ENCODE results near the gene GPX2. TPM values are rescaled to one million over a fixed set of nuclear protein-coding genes. Genes with fewer than 3 reads are reported as not detected.

Gene GPX2
- total RNA-seq, 6 donors from 2014 or later: 0.91 to 9.5 (median 2.2) TPM

GRCh38 chr14:64927031-64927430, 15.5 kb downstream of the GPX2 start:
- DNase-seq (no peak), ATAC-seq (ENCODE audit: low FRiP score in 2 of 2) (no peak)
- no peak overlapping the region for H3K27ac ChIP-seq
- no peak for TF ChIP-seq CTCF (IDR thresholded peaks at IDR 0.05)
- no peak for TF ChIP-seq POLR2A (IDR thresholded peaks at IDR 0.05)
- no peak for TF ChIP-seq EP300 (IDR thresholded peaks at IDR 0.05)
- TF ChIP-seq POLR2AphosphoS5 (IDR thresholded peaks at IDR 0.05): no peak
- no peak overlapping the region for H3K4me3 ChIP-seq
- H3K27me3 ChIP-seq: no peaks in the 10 kb centered on the region
- peaks cover 0 to 6% (median 0%) of the 10 kb centered on the region in 4 donors for H3K4me1 ChIP-seq
- peaks cover 0 to 76% (median 15%) of the 10 kb centered on the region in 4 donors for H3K36me3 ChIP-seq
- 82 to 91% methylated on average over 3 of the region's 3 CpGs for WGBS, 2 donors
- no peaks in the 10 kb centered on the region for H3K9me3 ChIP-seq

- no peak for ATAC-seq (ENCODE audit: low FRiP score in 2 of 2)
- DNase-seq: no peak
- TF ChIP-seq EP300 (IDR thresholded peaks at IDR 0.05): no peak
- TF ChIP-seq POLR2A (IDR thresholded peaks at IDR 0.05): no peak
- no peak for TF ChIP-seq CTCF (IDR thresholded peaks at IDR 0.05)
- no peak for TF ChIP-seq POLR2AphosphoS5 (IDR thresholded peaks at IDR 0.05)
- Histone ChIP-seq H3K4me3 (no peak overlapping the region), H3K4me1 (peaks cover 0 to 6% (median 0%) of the 10 kb centered on the region in 4 donors), H3K36me3 (peaks cover 0 to 71% (median 14%) of the 10 kb centered on the region in 4 donors), H3K27me3 (no peaks in the 10 kb centered on the region), H3K27ac (no peak overlapping the region), H3K9me3 (no peaks in the 10 kb centered on the region)
- WGBS, 2 donors: 60 to 73% methylated on average over 4 of the region's 4 CpGs
These were observed 16.0 kb downstream of the GPX2 start for GRCh38 chr14:64926398-64926995.

DNA sequence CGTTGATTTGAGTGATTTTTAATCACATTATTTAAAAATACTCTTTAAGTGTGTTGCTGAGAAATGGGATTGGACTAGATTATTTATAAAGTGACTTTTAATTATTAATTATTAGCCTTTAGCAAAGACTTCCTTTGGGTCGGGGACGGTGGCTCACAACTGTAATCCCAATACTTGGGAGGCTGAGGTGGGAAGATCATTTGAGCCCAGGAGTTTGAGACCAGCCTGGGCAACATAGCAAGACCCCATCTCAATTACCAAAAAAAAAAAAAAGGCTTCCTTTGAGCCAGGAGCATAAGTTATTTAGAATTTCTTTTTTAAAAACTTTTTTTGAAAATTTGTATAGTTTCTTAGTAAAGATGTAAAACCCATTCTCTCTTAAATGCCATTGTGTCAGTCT, 19.5 kb downstream of the GPX2 start:
- Histone ChIP-seq H3K27ac (no peak overlapping the region), H3K4me1 (peaks cover 6 to 26% (median 10%) of the 10 kb centered on the region in 4 donors), H3K9me3 (no peaks in the 10 kb centered on the region), H3K4me3 (no peak overlapping the region), H3K27me3 (no peaks in the 10 kb centered on the region), H3K36me3 (peaks cover 0 to 38% (median 12%) of the 10 kb centered on the region in 4 donors)
- DNase-seq (no peak), ATAC-seq (ENCODE audit: low FRiP score in 2 of 2) (no peak)
- TF ChIP-seq POLR2AphosphoS5 (IDR thresholded peaks at IDR 0.05) (no peak), EP300 (IDR thresholded peaks at IDR 0.05) (no peak), POLR2A (IDR thresholded peaks at IDR 0.05) (no peak), CTCF (IDR thresholded peaks at IDR 0.05) (no peak)
- 87 to 95% methylated on average over 3 of the region's 3 CpGs for WGBS, 2 donors

DNA sequence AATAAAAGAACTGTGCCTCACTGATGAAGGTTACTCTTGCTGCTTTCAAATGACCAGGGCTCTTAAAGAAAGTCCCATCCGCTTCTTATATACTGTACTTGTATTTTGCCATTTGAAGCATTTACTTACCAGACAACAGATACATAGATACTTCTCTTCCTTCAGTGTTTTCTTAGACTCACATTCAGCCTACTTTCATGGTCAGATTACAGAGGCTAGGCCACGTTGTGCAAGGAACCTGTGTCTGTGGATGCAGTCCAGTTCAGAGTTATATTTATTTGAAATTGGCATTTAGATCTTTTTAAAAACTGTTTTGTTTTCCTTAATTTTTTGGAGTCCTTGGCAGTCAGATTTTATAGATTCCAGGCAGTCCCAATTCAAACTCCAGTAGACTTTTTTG, 22.1 kb downstream of the GPX2 start:
- Histone ChIP-seq H3K4me1 (peaks cover 16 to 47% (median 18%) of the 10 kb centered on the region in 4 donors), H3K27me3 (no peaks in the 10 kb centered on the region), H3K4me3 (no peak overlapping the region), H3K27ac (no peak overlapping the region), H3K9me3 (no peaks in the 10 kb centered on the region), H3K36me3 (peaks cover 0 to 16% (median 7%) of the 10 kb centered on the region in 4 donors)
- TF ChIP-seq POLR2AphosphoS5 (IDR thresholded peaks at IDR 0.05) (no peak), CTCF (IDR thresholded peaks at IDR 0.05) (no peak), POLR2A (IDR thresholded peaks at IDR 0.05) (no peak), EP300 (IDR thresholded peaks at IDR 0.05) (no peak)
- no peak for ATAC-seq (ENCODE audit: low FRiP score in 2 of 2)
- DNase-seq: no peak
- WGBS, 2 donors: 81 to 82% methylated on average over 2 of the region's 2 CpGs

GRCh38 chr14:64919618-64920017, 22.9 kb downstream of the GPX2 start:
- TF ChIP-seq EP300 (IDR thresholded peaks at IDR 0.05): no peak
- TF ChIP-seq POLR2A (IDR thresholded peaks at IDR 0.05): no peak
- TF ChIP-seq CTCF (IDR thresholded peaks at IDR 0.05): no peak
- no peak for TF ChIP-seq POLR2AphosphoS5 (IDR thresholded peaks at IDR 0.05)
- Histone ChIP-seq H3K27me3 (no peaks in the 10 kb centered on the region), H3K9me3 (no peaks in the 10 kb centered on the region), H3K4me1 (peaks cover 22 to 53% (median 24%) of the 10 kb centered on the region in 4 donors), H3K4me3 (no peak overlapping the region), H3K27ac (peak overlapping the region in 1 of 4 donors; percentile 40), H3K36me3 (peaks cover 0 to 8% (median 3%) of the 10 kb centered on the region in 4 donors)
- DNase-seq (peak in 1 of 2 donors; percentile 52), ATAC-seq (ENCODE audit: low FRiP score in 2 of 2) (no peak)
- 71 to 72% methylated on average over 5 of the region's 5 CpGs for WGBS, 2 donors

Measured in upper lobe of left lung (tissue), 6 donors.